K562 (cell line): ENCODE measurements around the gene SNRNP200. TPM values are rescaled to one million over a fixed set of nuclear protein-coding genes. Genes with fewer than 3 reads are reported as not detected.

Experiments
- ADNP ChIP-seq: fragments of 200-800 bp; sonication (Bioruptor generic); IDR thresholded peaks from 2 replicates; pipeline ENCODE4 v1.6.1; 2016; ENCODE audit warnings: missing genetic modification characterization, missing compliant biosample characterization
- ASH1L ChIP-seq: fragments of 450-650 bp; IDR thresholded peaks from 2 replicates; pipeline ENCODE4 v1.6.1; 2018; ENCODE audit warnings: borderline replicate concordance, mild to moderate bottlenecking, low read depth; ENCODE audit not compliant: partially characterized antibody
- BCL6 ChIP-seq: fragments of 250-450 bp; sonication (Bioruptor Pico); IDR thresholded peaks from 2 replicates; pipeline ENCODE4 v1.4.0; 2020
- CGGBP1 ChIP-seq: fragments of 250-450 bp; sonication (Bioruptor Pico); IDR thresholded peaks from 2 replicates; pipeline ENCODE4 v1.9.0; 2021; ENCODE audit warnings: mild to moderate bottlenecking
- ESRRA ChIP-seq: fragments of 450-650 bp; IDR thresholded peaks from 2 replicates; pipeline ENCODE4 v1.6.1; 2014; ENCODE audit warnings: low read depth, mild to moderate bottlenecking, moderate library complexity, borderline replicate concordance
- ID3 ChIP-seq, 2 experiments: fragments of 250-450 bp in 1 of 2; fragments of 450-650 bp in 1 of 2; sonication (Bioruptor Pico) in 1 of 2; IDR thresholded peaks; 2 replicates each; pipeline versions ENCODE4 v1.6.1 to v1.8.0; 2016 to 2021; ENCODE audit warnings: mild to moderate bottlenecking in 2 of 2, moderate library complexity in 2 of 2, missing compliant biosample characterization in 1 of 2, missing genetic modification characterization in 1 of 2
- IFI16 ChIP-seq: fragments of 250-450 bp; sonication (Bioruptor Pico); IDR thresholded peaks from 2 replicates; pipeline ENCODE4 v2.1.2; 2022; ENCODE audit warnings: mild to moderate bottlenecking, inconsistent platforms
- RAD51 ChIP-seq: fragments of 450-650 bp; IDR thresholded peaks from 2 replicates; pipeline ENCODE4 v1.7.1; 2016; ENCODE audit warnings: low read depth, mild to moderate bottlenecking, borderline replicate concordance
- RBBP5 ChIP-seq: fragments of 200-600 bp; sonication (generic); IDR thresholded peaks from 2 replicates; pipeline ENCODE4 v1.6.1; 2012; ENCODE audit warnings: borderline replicate concordance, mild to moderate bottlenecking, low read length, control low read depth, inconsistent platforms; ENCODE audit not compliant: insufficient read depth, poor library complexity, severe bottlenecking
- TCF7 ChIP-seq: sonication (generic); IDR thresholded peaks from 2 replicates; pipeline ENCODE4 v1.6.1; 2016; ENCODE audit warnings: antibody characterized with exemption, borderline replicate concordance
- TRIM25 ChIP-seq: fragments of 450-650 bp; IDR thresholded peaks from 2 replicates; pipeline ENCODE4 v1.7.0; 2016; ENCODE audit warnings: borderline replicate concordance
- XRCC4 ChIP-seq: IDR thresholded peaks from one replicate; pipeline ENCODE4 v1.6.1; 2011; ENCODE audit not compliant: insufficient read depth, insufficient read length; ENCODE audit errors: extremely low read depth
- ZNF24 ChIP-seq: fragments of 450-650 bp; IDR thresholded peaks from 2 replicates; pipeline ENCODE4 v1.6.1; 2016
- ZNF274 ChIP-seq: IDR thresholded peaks from 2 replicates; pipeline ENCODE4 v1.6.1; 2011; ENCODE audit warnings: low read depth, mild to moderate bottlenecking, low read length, moderate library complexity, borderline replicate concordance
- ZNF407 ChIP-seq: fragments of 450-650 bp; IDR thresholded peaks from 2 replicates; pipeline ENCODE4 v1.6.1; 2016; ENCODE audit warnings: low read depth
- ZNF444 ChIP-seq: fragments of 250-450 bp; sonication (Bioruptor Pico); IDR thresholded peaks from 2 replicates; pipeline ENCODE4 v1.4.0; 2020; ENCODE audit warnings: mild to moderate bottlenecking, moderate library complexity
- ZNF668 ChIP-seq: fragments of 250-450 bp; sonication (Bioruptor Pico); IDR thresholded peaks from 2 replicates; pipeline ENCODE4 v1.8.0; 2022; ENCODE audit warnings: mild to moderate bottlenecking, inconsistent platforms
- polyA plus RNA-seq, 8 experiments: library from polyadenylated mRNA; depleted of rRNA in 4 of 8; stranded (reverse) in 5 of 8; unstranded in 3 of 8; fragments of >200 nt; fragmentation: Nextera tagmentation in 2 of 8; fragmentation: Illumina TruSeq in 1 of 8; extraction: Ambion mirVana in 2 of 8; extraction: Trizol in 1 of 8; gene quantifications; 2 replicates each; pipeline versions ENCODE4 v1.2.1 to v1.2.3, GENCODE V29; 2011 to 2014; ENCODE audit warnings: inconsistent platforms in 1 of 8, missing spikeins in 1 of 8
- total RNA-seq, 7 experiments: library from RNA; depleted of rRNA in 6 of 7; stranded (reverse); fragments of >200 nt in 6 of 7; fragmentation: Illumina TruSeq in 2 of 7; extraction: Trizol in 2 of 7; gene quantifications; 2 replicates each; pipeline versions ENCODE4 v1.2.1 to v1.2.3, GENCODE V29; 2011 to 2021; ENCODE audit warnings: low replicate concordance in 1 of 7

Gene SNRNP200
- total and polyA plus RNA-seq, 9 of the 15 experiments (the other 6 are each of a cell fraction or from before 2014, with no cell fraction given), result 76.1 to 231 (median 155) TPM

- TF ChIP-seq RBBP5 (peak; percentile 54), TCF7 (no peak), BCL6 (no peak), ZNF24 (peak; percentile 26; the same call in 1 of the 2 replicates), RAD51 (no peak), ZNF407 (no peak), CGGBP1 (CRISPR knock-in tag) (no peak), ZNF444 (CRISPR knock-in tag) (no peak), ID3 (CRISPR knock-in tag; IDR thresholded peaks at IDR 0.05) (no peak), ID3 (tag; IDR thresholded peaks at IDR 0.05) (no peak; the same call in 1 of the 2 replicates), ASH1L (no peak), ADNP (tag) (no peak), ZNF274 (no peak), ZNF668 (no peak), ESRRA (peak; percentile 80), XRCC4 (no peak), IFI16 (CRISPR knock-in tag) (no peak), TRIM25 (no peak)
Observed at GRCh38 chr2:96265840-96266679, 39.3 kb downstream of the SNRNP200 start, which contains the start of the genes CIAO1 and TMEM127 (continued).
